Hepatocyte (in vitro differentiated cells): ENCODE results near the gene JMJD8. TPM values are rescaled to one million over a fixed set of nuclear protein-coding genes. Genes with fewer than 3 reads are reported as not detected.

Source experiments
- DNase-seq: peaks from one replicate; pipeline ENCODE4 v3.0.0-alpha.2; 2016; ENCODE audit warnings: low spot score
- H2AFZ ChIP-seq: fragments of 200-600 bp; sonication (generic); 2 replicates; pipeline ENCODE4 v1.6.0; 2016; ENCODE audit warnings: antibody characterized with exemption, mild to moderate bottlenecking
- H3K27ac ChIP-seq: fragments of 200-600 bp; sonication (generic); 2 replicates; pipeline ENCODE4 v1.5.1; 2016; ENCODE audit warnings: mild to moderate bottlenecking
- H3K27me3 ChIP-seq: fragments of 200-600 bp; sonication (generic); 2 replicates; pipeline ENCODE4 v1.6.1; 2016
- H3K36me3 ChIP-seq: fragments of 200-600 bp; sonication (generic); replicated peaks from 2 replicates; pipeline ENCODE4 v1.5.1; 2016; ENCODE audit warnings: low read depth; ENCODE audit not compliant: insufficient read depth
- H3K4me1 ChIP-seq: fragments of 200-600 bp; sonication (generic); 2 replicates; pipeline ENCODE4 v1.5.1; 2016; ENCODE audit warnings: mild to moderate bottlenecking, moderate library complexity; ENCODE audit not compliant: insufficient read depth
- H3K4me2 ChIP-seq: fragments of 200-600 bp; sonication (generic); 2 replicates; pipeline ENCODE4 v1.6.0; 2016
- H3K4me3 ChIP-seq: fragments of 200-600 bp; sonication (generic); 2 replicates; pipeline ENCODE4 v1.5.1; 2016; ENCODE audit warnings: mild to moderate bottlenecking
- H3K79me2 ChIP-seq: fragments of 200-600 bp; sonication (generic); 2 replicates; pipeline ENCODE4 v1.6.0; 2017; ENCODE audit warnings: mild to moderate bottlenecking
- H3K9me2 ChIP-seq: fragments of 200-600 bp; sonication (generic); replicated peaks from 2 replicates; pipeline ENCODE4 v1.6.0; 2017; ENCODE audit warnings: mild to moderate bottlenecking; ENCODE audit not compliant: insufficient read depth
- H3K9me3 ChIP-seq: fragments of 200-600 bp; sonication (generic); 2 replicates; pipeline ENCODE4 v1.5.1; 2016; ENCODE audit warnings: low read depth, mild to moderate bottlenecking
- H4K20me1 ChIP-seq: fragments of 200-600 bp; sonication (generic); 2 replicates; pipeline ENCODE4 v1.6.0; 2016; ENCODE audit warnings: mild to moderate bottlenecking; ENCODE audit not compliant: insufficient read depth, poor library complexity, severe bottlenecking
- EZH2 ChIP-seq: fragments of 200-600 bp; sonication (generic); IDR thresholded peaks from 2 replicates; pipeline ENCODE4 v1.6.1; 2016; ENCODE audit warnings: antibody characterized with exemption, mild to moderate bottlenecking, borderline replicate concordance
- EZH2phosphoT487 ChIP-seq: fragments of 200-600 bp; sonication (generic); IDR thresholded peaks from one replicate; pipeline ENCODE4 v1.6.1; 2018; ENCODE audit warnings: antibody characterized with exemption, mild to moderate bottlenecking, low read depth, moderate library complexity; ENCODE audit not compliant: unreplicated experiment, severe bottlenecking
- WGBS: methylation state at CpG from one replicate; pipeline ENCODE4 v1.1.6; 2016; ENCODE audit warnings: low lambda C conversion rate; ENCODE audit errors: missing lambda C conversion rate; 5-methylcytosine and 5-hydroxymethylcytosine counted together
- polyA plus RNA-seq: library from polyadenylated mRNA; unstranded; fragments of >200 nt; fragmentation: Nextera tagmentation; extraction: Ambion mirVana; gene quantifications from 2 replicates; pipeline ENCODE4 v1.2.1, GENCODE V29; 2016
- total RNA-seq: library from RNA; depleted of rRNA; stranded (reverse); fragments of >200 nt; gene quantifications from 2 replicates; pipeline ENCODE4 v1.2.3, GENCODE V29; 2014
- TF ChIP-seq, protein P1 (sequence below): fragments of 200-600 bp; sonication (generic); IDR thresholded peaks from 2 replicates; pipeline ENCODE4 v1.5.1; 2016; ENCODE audit warnings: antibody characterized with exemption, mild to moderate bottlenecking; ENCODE audit not compliant: poor library complexity

JMJD8 gene
- total and polyA plus RNA-seq, 2 experiments from 2014 or later, result 44.3 to 84.3 TPM

DNA sequence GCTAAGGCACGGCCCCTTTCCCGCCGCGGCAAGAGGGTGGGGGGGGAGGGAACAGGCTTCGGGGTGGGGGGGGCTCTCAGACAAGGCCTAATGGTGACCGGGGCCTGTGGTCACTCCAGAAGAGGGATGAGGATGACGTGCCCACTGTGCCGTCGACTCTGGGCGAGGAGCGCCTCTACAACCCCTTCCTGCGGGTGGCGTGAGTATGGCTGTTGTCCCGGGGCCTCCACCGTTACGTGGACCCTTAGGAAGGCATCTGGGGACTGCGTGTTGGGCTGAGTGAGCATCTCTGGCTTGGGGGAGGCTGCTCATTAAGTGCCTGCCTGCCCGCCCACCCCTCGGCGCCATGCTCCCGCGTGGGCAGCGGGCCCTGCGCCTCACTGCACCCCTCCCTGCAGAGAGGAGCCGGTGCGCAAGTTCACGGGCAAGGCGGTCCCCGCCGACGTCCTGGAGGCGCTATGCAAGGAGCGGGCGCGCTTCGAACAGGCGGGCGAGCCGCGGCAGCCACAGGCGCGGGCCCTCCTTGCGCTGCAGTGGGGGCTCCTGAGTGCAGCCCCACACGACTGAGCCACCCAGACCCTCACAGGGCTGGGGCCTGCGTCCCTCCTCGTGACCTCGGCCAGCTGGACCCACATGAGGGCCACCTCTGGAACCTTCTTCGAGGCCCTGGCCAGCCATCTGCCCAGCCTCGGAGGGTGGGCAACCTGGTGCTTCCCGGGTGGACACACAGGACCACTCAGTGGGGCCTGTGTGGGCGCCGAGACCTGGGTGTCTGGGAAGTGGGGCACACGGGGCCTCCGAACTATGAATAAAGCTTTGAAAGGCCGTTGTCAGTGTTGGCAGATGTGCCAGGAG lies 45.0 kb upstream of the JMJD8 start:
- Histone ChIP-seq H3K79me2 (no peaks in the 10 kb centered on the region), H3K4me1 (peaks cover 17% of the 10 kb centered on the region), H2AFZ (no peak overlapping the region), H3K9me3 (no peaks in the 10 kb centered on the region), H3K27me3 (peaks cover 7% of the 10 kb centered on the region), H3K9me2 (no peaks in the 10 kb centered on the region), H3K36me3 (no peaks in the 10 kb centered on the region), H3K4me3 (no peak overlapping the region), H3K27ac (no peak overlapping the region), H3K4me2 (peak overlapping the region; percentile 99), H4K20me1 (no peaks in the 10 kb centered on the region)
- no peak for DNase-seq
- 71% methylated on average over 47 of the region's 55 CpGs for WGBS
- TF ChIP-seq, protein P1, sequence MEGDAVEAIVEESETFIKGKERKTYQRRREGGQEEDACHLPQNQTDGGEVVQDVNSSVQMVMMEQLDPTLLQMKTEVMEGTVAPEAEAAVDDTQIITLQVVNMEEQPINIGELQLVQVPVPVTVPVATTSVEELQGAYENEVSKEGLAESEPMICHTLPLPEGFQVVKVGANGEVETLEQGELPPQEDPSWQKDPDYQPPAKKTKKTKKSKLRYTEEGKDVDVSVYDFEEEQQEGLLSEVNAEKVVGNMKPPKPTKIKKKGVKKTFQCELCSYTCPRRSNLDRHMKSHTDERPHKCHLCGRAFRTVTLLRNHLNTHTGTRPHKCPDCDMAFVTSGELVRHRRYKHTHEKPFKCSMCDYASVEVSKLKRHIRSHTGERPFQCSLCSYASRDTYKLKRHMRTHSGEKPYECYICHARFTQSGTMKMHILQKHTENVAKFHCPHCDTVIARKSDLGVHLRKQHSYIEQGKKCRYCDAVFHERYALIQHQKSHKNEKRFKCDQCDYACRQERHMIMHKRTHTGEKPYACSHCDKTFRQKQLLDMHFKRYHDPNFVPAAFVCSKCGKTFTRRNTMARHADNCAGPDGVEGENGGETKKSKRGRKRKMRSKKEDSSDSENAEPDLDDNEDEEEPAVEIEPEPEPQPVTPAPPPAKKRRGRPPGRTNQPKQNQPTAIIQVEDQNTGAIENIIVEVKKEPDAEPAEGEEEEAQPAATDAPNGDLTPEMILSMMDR, result no peak
- no peak for TF ChIP-seq EZH2phosphoT487
- TF ChIP-seq EZH2, result no peak

DNA sequence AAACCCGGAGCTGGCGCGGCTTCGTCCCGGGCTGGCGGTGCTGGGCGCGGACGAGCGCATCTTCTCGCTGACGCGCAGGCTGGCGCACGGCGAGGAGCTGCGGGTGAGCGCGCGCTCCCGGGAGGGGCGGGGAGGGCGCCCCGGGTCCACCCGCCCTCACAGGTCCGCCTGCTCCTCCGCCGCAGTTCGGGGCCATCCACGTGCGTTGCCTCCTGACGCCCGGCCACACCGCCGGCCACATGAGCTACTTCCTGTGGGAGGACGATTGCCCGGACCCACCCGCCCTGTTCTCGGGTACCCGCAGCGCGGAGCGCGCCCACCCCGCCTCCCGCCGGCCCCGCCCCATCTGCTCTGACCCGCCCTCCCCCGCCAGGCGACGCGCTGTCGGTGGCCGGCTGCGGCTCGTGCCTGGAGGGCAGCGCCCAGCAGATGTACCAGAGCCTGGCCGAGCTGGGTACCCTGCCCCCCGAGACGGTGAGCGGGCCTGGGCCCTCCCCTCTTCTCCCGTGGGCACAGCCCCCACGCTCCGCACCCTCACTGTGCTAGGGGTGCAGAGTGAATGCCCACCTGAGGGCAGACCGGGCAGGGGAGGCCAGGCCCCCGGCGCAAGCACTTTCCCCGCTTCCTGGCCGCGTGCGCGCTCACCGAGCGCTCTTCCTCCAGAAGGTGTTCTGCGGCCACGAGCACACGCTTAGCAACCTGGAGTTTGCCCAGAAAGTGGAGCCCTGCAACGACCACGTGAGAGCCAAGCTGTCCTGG lies 44.2 kb upstream of the JMJD8 start:
- peak; percentile 85 for DNase-seq
- 2% methylated on average over 8 of the region's 80 CpGs for WGBS
- TF ChIP-seq EZH2, result no peak
- no peak for TF ChIP-seq EZH2phosphoT487
- TF ChIP-seq, protein P1, result no peak
- H3K9me3 ChIP-seq, result no peaks in the 10 kb centered on the region
- peak overlapping the region; percentile 45 for H2AFZ ChIP-seq
- peaks cover 7% of the 10 kb centered on the region for H3K27me3 ChIP-seq
- no peaks in the 10 kb centered on the region for H3K79me2 ChIP-seq
- no peaks in the 10 kb centered on the region for H3K36me3 ChIP-seq
- H3K4me3 ChIP-seq, result peak overlapping the region; percentile 38
- H4K20me1 ChIP-seq, result no peaks in the 10 kb centered on the region
- H3K4me2 ChIP-seq, result peak overlapping the region; percentile 99
- peaks cover 17% of the 10 kb centered on the region for H3K4me1 ChIP-seq
- no peak overlapping the region for H3K27ac ChIP-seq
- no peaks in the 10 kb centered on the region for H3K9me2 ChIP-seq

DNA sequence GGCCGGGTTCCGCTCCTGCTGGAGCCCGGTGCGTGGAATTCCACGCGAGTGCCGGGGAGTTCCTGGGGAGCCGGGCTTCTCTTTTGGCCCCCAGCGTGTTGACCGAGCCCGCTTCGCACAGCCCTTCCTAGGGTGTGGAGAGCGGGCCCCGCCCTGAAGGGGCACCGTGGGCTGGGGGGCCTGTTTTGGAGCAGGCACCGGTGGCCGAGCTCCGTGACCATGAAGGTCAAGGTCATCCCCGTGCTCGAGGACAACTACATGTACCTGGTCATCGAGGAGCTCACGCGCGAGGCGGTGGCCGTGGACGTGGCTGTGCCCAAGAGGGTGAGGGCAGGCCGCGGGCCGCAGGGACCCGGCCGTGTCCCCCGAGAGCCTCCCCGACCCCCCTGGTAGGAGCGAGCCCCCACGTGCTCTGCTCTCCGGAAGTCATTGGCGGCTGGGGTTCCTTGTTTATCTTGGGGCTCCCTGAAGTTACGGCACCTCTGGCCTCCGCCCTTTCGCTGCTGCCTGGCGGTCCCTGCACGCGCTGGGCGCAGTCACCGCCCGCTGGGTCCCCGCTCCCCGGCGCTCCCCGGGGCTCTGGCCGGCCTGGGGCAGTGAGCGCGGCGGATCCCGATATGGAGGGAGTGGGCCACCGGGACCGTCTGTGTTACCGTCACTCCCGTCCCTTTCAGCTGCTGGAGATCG lies 43.3 kb upstream of the JMJD8 start:
- TF ChIP-seq, protein P1, result no peak
- TF ChIP-seq EZH2, result no peak
- no peak for TF ChIP-seq EZH2phosphoT487
- H2AFZ ChIP-seq, result peak overlapping the region; percentile 45
- no peaks in the 10 kb centered on the region for H3K36me3 ChIP-seq
- no peaks in the 10 kb centered on the region for H3K9me2 ChIP-seq
- H3K4me3 ChIP-seq, result peak overlapping the region; percentile 38
- H3K27ac ChIP-seq, result no peak overlapping the region
- no peak for DNase-seq
- H3K4me1 ChIP-seq, result peaks cover 17% of the 10 kb centered on the region
- 0% methylated on average over 28 of the region's 61 CpGs for WGBS
- H3K4me2 ChIP-seq, result peak overlapping the region; percentile 99
- H4K20me1 ChIP-seq, result no peaks in the 10 kb centered on the region
- no peaks in the 10 kb centered on the region for H3K9me3 ChIP-seq
- no peaks in the 10 kb centered on the region for H3K79me2 ChIP-seq
- peaks cover 7% of the 10 kb centered on the region for H3K27me3 ChIP-seq
